ENCODE data around the gene SDF2.

DNA sequence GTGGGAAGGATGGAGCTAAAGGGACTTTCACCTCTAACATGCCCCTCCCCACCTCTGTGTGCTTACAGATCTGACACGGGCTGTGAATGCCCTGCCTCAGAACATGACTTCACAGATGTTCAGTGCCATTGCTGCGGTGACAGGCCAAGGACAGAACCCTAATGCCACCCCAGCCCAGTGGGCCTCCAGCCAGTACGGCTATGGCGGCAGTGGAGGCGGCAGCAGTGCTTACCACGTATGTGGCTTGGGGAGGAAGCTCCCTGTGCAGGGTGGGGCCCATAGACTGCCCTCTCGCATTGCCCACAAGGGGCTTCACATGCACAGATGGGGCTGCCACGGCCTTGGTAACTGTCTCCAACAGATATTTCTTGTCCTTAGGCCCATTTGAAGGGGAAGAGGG, 38.6 kb upstream of the SDF2 start:
- TF ChIP-seq, protein P1, sequence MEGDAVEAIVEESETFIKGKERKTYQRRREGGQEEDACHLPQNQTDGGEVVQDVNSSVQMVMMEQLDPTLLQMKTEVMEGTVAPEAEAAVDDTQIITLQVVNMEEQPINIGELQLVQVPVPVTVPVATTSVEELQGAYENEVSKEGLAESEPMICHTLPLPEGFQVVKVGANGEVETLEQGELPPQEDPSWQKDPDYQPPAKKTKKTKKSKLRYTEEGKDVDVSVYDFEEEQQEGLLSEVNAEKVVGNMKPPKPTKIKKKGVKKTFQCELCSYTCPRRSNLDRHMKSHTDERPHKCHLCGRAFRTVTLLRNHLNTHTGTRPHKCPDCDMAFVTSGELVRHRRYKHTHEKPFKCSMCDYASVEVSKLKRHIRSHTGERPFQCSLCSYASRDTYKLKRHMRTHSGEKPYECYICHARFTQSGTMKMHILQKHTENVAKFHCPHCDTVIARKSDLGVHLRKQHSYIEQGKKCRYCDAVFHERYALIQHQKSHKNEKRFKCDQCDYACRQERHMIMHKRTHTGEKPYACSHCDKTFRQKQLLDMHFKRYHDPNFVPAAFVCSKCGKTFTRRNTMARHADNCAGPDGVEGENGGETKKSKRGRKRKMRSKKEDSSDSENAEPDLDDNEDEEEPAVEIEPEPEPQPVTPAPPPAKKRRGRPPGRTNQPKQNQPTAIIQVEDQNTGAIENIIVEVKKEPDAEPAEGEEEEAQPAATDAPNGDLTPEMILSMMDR (IDR thresholded peaks at IDR 0.05) = no peak
- no peak for TF ChIP-seq POLR2A (IDR thresholded peaks at IDR 0.05)

All from esophagus squamous epithelium (tissue), 4 donors.